GM18502 (cell line): ENCODE measurements around the gene JPH4.

Experiments used
- ATAC-seq: cut with Tn5 transposase; IDR thresholded peaks from one replicate; pipeline ENCODE4 v1.9.1; 2021; ENCODE audit warnings: mild to moderate bottlenecking; ENCODE audit not compliant: unreplicated experiment, poor library complexity

The JPH4 gene

GRCh38 chr14:23535943-23536342 is 42.6 kb downstream of the JPH4 start:
- ATAC-seq = no peak

- ATAC-seq = no peak
Measured at GRCh38 chr14:23533652-23534435, 44.7 kb downstream of the JPH4 start.

DNA sequence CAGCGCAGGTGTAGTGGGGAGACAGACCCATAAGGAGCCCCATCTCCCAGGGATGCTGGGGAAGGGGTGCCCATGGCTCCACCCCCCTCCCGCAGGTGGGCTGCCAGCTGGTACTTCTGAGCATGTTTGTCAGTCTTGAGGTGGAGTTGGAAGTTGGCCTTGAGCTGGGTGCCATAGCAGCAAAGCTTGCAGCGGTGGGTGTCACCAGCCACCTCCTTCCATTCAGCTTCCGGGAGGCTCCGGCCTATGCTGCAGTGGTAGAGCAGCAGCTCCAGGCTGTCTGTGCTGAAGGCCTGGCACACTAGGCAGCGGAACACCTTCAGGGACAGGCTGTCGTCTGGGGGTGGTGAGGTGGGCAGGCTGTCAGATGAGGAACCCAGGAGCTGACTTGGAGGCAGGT is 45.9 kb downstream of the JPH4 start:
- ATAC-seq = no peak

DNA sequence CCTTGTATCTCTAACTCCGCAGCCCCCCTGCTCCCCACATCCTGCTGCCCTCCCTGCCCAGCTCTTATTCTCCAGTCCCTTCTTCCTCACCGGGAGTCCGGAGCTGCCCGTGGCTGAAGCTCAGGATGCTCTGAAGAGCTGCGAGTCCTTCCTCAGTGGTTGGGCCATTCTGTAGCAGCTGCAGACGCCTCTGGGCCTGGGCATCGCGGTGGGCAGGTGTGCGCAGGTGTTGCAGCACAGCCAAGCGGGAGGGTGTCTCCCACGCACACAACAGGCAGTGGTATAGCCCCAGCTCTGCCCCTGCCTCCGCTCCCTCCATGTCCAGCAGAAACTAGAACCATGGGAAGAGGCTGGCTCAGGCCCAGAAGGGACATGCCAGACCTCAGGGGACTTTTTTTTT is 47.2 kb downstream of the JPH4 start:
- no peak for ATAC-seq

- ATAC-seq = no peak
Measured at GRCh38 chr14:23530375-23531055, 48.1 kb downstream of the JPH4 start.

- ATAC-seq = no peak
Measured at GRCh38 chr14:23529016-23529415, 49.6 kb downstream of the JPH4 start.

GRCh38 chr14:23528555-23528954 is 50.0 kb downstream of the JPH4 start:
- no peak for ATAC-seq

DNA sequence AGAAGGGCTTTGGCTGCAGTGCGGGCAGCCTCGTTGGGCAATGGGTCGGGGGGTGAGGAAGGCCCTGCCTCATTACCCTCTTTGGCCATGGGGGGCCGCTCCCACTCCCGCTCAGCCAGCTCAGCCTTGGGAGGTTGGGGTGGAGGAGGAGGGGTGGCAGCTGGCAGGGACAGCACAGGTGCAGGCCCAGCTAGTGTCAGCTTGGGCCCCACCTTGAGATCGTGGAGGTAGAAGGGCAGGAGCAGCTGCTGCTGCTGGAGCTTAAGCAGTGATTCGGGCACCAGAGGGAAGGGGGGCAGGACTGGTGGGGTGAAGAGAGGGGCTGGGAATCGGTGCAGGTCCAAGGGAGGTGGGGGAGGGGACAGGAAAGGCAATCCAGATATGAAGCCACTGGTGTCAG is 53.0 kb downstream of the JPH4 start:
- no peak for ATAC-seq

DNA sequence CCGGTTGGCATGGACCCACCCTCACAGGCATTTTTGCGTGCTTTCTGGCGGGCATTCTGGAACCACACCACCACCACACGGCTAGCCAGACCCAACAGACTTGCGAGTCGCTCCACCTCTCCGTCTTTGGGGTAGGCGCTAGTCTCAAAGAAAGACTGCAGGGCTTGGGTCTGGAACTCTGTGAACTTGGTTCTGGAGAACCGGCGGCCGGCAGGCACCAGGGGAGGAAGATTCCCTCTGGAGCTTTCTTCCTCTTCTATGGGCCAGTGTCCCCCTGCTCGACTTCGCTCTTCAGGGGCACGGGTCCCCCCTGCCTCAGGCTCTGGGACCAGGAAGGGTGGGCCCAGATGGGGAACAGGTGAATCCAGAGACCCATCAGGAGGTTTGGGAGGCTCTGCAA is 53.6 kb downstream of the JPH4 start:
- ATAC-seq = no peak

DNA sequence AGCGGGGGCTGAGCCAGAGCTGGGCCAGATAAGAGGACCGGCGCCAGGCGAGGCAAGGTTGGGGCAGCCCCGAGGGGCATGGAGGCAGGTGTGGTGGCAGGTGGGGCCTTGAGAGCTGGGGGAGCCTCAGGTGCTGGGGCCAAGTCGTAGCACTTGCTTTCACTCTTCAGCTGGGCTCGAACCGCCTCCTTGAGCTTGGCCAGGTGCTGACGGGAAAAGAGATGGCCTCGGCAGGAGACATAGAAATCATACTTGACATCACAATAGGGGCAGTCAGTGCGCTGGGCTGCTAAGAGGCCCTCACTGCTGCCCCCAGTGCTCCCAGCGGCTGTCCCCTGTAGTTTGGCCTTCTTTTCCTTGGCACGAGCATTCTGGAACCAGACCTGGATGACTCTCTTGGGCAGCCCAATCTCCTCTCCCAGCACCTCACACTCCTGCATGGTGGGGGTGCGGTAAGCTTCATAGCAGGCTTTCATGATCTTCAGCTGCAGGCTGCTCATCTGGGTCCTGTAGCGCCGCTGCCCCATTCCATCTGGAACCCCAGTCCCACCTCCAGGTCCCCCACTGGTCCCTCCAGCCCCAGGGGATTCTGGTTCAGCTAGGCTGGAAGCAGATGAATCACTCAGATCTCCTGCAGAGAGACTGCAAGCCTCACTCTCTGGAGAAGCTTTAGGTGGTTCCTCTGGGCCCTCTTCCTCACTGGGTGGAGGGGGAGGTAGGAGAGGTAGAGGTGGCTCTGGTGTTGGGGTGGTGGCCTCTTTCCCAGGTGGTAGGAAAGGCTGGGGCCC is 55.2 kb downstream of the JPH4 start:
- ATAC-seq = no peak

DNA sequence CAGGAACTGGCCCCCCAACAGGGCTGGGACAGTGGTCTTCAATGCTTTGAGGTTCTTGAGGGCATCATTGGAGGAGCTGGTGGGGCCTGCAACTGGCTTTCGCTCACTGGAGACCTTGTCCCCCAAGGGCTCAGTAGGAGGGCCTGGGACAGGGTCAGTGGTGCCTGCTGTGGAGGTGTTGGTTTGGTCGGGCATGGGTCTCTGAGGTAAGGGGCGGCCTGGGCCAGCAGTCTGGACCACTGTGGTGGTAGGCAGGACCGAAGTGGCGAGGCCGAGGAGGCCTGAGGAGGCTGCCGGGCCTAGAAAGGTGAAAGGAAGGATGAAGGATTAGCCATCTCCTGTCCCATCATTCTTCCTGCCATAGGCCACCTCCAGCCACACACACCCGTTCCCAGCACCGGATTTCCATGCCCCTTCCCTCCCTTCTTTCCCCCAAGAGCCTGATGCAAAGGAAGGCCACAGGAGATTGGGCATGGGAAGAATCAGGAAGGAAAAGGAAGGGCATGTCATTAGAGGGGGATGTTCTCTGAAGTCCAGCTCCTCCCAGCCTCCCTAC is 55.9 kb downstream of the JPH4 start:
- no peak for ATAC-seq

GRCh38 chr14:23521785-23522640 is 56.6 kb downstream of the JPH4 start:
- no peak for ATAC-seq

GRCh38 chr14:23520899-23521533 is 57.6 kb downstream of the JPH4 start:
- no peak for ATAC-seq

DNA sequence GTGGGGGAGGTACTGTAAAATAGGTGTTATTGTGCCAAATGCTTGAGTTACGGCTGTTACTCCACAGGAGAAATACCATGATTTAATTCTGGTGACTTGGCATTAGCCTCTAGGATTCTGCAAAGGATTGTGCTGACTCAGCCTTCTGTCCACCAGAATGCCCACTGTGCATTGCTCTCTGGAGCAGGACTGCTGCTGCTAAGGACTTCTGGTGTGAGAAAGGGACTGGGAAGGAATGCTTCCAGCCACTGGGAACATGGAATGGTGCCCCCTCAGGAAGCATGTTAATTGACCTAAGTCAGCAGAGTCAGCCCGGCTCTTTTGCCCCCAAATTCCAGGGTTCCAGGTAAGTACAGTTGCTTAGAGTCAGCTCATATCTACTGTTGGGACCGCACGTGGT is 59.9 kb downstream of the JPH4 start:
- no peak for ATAC-seq
